Esophagus squamous epithelium (tissue), 5 donors: ENCODE measurements around the gene SWAP70. TPM values are rescaled to one million over a fixed set of nuclear protein-coding genes. Genes with fewer than 3 reads are reported as not detected.
"Not testable (repeated sequence)": the region's sequence is repeated elsewhere in the genome, so short reads cannot be mapped to it uniquely, and the experiment has no call there.

ENCODE experiments used
- DNase-seq: peaks from one replicate; lab custom pipeline; 2025; lab: John Stamatoyannopoulos, UW
- H3K27ac ChIP-seq, 4 donors: fragments of 200-600 bp; sonication (generic); one replicate each; pipeline ENCODE4 v1.5.1; 2016 to 2019; ENCODE audit warnings: mild to moderate bottlenecking in 1 of 4
- H3K27me3 ChIP-seq, 4 donors: fragments of 200-600 bp; sonication (generic); 1 replicate in 3 of 4; 2 replicates in 1 of 4; pipeline versions ENCODE4 v1.5.1 to v1.6.0; 2017 to 2021; ENCODE audit warnings: antibody characterized with exemption in 1 of 4
- H3K36me3 ChIP-seq, 3 donors: fragments of 200-600 bp; sonication (generic); one replicate each; pipeline ENCODE4 v1.5.1; 2016 to 2019
- H3K4me1 ChIP-seq, 3 donors: fragments of 200-600 bp; sonication (generic); one replicate each; pipeline ENCODE4 v1.5.1; 2017 to 2019
- H3K4me3 ChIP-seq, 4 donors: fragments of 200-600 bp; sonication (generic); 1 replicate in 3 of 4; 2 replicates in 1 of 4; pipeline ENCODE4 v1.5.1; 2016 to 2019; ENCODE audit warnings: mild to moderate bottlenecking in 2 of 4, moderate library complexity in 1 of 4
- H3K9me3 ChIP-seq, 3 donors: fragments of 200-600 bp; sonication (generic); one replicate each; pipeline ENCODE4 v1.5.1; 2016 to 2019
- POLR2A ChIP-seq, 4 donors: fragments of 450-650 bp; IDR thresholded peaks; one replicate each; pipeline ENCODE4 v1.6.1; 2017; ENCODE audit warnings: antibody characterized with exemption in 4 of 4, mild to moderate bottlenecking in 4 of 4, moderate library complexity in 3 of 4
- WGBS, 2 donors: methylation state at CpG; one replicate each; pipeline ENCODE4 v1.1.5; 2018; 5-methylcytosine and 5-hydroxymethylcytosine counted together
- intact Hi-C: fragments of 100-400 bp; cut with DNase I; formaldehyde crosslinking; loops from one replicate; pipeline ENCODE4 v1.15.0; 2022
- total RNA-seq, 4 donors: library from RNA; depleted of rRNA; stranded (reverse); fragments of >200 nt; gene quantifications; one replicate each; pipeline ENCODE4 v1.1.0, GENCODE V29; 2016
- TF ChIP-seq, protein P1 (sequence below), 6 experiments: fragments of 450-650 bp in 4 of 6; fragments of 200-600 bp in 2 of 6; sonication (generic) in 2 of 6; IDR thresholded peaks; one replicate each; pipeline ENCODE4 v1.5.1; 2016 to 2019; ENCODE audit warnings: antibody characterized with exemption in 6 of 6, mild to moderate bottlenecking in 4 of 6, moderate library complexity in 4 of 6
- donor health status: DM: yes; HTN: yes; CAD: no.

The SWAP70 gene
- total RNA-seq, 4 donors from 2014 or later, result 15.1 to 27.5 (median 17.7) TPM

DNA sequence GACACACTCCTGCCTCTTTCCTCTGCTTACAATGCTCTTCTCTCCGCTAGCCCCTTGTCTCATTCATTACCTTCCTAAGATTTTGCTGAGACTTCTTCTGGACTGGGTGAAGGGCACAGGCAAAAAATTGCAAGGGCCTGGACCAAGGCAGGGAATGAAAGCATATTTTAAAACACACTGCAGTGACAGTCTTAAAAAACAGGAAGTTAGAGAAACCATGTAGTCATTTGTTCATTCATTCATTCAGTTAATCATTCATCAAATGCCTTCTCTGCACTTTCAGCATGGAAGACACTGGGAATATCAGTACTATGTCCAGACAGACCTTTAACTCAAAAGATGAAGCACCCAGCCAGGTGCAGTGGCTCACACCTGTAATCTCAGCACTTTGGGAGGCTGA, 44.9 kb upstream of the SWAP70 start:
- H3K9me3 ChIP-seq, result no peaks in the 10 kb centered on the region
- WGBS, 2 donors, result 93 to 94% methylated on average over 1 of the region's 1 CpG
- no peak overlapping the region for H3K27ac ChIP-seq
- no peak for TF ChIP-seq POLR2A (IDR thresholded peaks at IDR 0.05)
- TF ChIP-seq, protein P1, sequence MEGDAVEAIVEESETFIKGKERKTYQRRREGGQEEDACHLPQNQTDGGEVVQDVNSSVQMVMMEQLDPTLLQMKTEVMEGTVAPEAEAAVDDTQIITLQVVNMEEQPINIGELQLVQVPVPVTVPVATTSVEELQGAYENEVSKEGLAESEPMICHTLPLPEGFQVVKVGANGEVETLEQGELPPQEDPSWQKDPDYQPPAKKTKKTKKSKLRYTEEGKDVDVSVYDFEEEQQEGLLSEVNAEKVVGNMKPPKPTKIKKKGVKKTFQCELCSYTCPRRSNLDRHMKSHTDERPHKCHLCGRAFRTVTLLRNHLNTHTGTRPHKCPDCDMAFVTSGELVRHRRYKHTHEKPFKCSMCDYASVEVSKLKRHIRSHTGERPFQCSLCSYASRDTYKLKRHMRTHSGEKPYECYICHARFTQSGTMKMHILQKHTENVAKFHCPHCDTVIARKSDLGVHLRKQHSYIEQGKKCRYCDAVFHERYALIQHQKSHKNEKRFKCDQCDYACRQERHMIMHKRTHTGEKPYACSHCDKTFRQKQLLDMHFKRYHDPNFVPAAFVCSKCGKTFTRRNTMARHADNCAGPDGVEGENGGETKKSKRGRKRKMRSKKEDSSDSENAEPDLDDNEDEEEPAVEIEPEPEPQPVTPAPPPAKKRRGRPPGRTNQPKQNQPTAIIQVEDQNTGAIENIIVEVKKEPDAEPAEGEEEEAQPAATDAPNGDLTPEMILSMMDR (IDR thresholded peaks at IDR 0.05), result no peak
- intact Hi-C loops, result no loop called here
- H3K27me3 ChIP-seq, result no peaks in the 10 kb centered on the region
- peaks cover 7 to 12% (median 8%) of the 10 kb centered on the region in 3 donors for H3K4me1 ChIP-seq
- DNase-seq, result no peak
- H3K36me3 ChIP-seq, result no peaks in the 10 kb centered on the region
- H3K4me3 ChIP-seq, result no peak overlapping the region

DNA sequence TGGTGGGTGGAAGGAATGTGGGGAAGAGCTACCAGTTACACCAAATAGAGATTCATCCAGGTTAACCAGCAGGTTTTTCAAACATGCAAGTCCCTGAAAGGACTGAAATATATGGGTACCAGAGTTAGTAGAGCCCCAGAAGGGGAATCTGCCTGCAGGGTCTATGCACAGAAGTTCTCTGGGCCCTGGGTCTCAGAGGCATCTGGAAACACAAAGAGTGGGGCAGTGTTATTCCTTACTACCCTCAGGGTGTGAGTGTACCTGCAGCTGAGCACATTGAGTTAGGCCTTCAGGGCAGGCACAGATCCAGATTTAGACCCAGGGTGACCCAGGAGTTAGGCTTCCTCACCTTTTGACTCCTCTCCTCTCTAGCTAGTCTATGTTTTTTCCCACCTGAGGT, 43.9 kb upstream of the SWAP70 start:
- H3K9me3 ChIP-seq, result no peaks in the 10 kb centered on the region
- no peaks in the 10 kb centered on the region for H3K36me3 ChIP-seq
- no peak for TF ChIP-seq POLR2A (IDR thresholded peaks at IDR 0.05)
- TF ChIP-seq, protein P1 (IDR thresholded peaks at IDR 0.05), result no peak
- no peaks in the 10 kb centered on the region for H3K27me3 ChIP-seq
- no peak for DNase-seq
- intact Hi-C loops, result no loop called here
- H3K4me3 ChIP-seq, result no peak overlapping the region
- peaks cover under 1 to 3% (median under 1%) of the 10 kb centered on the region in 3 donors for H3K4me1 ChIP-seq
- H3K27ac ChIP-seq, result no peak overlapping the region

DNA sequence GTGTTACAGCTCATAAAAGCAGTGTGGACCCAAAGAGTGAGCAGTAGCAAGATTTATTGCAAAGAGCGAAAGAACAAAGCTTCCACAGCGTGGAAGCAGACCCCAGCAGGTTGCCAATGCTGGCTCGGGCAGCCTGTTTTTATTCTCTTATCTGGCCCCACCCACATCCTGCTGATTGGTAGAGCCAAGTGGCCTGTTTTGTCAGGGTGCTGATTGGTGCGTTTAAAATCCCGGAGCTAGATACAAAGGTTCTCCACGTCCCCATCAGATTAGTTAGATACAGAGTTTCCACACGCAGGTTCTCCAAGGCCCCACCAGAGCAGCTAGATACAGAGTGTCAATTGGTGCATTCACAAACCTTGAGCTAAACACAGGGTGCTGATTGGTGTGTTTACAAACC, 41.5 kb upstream of the SWAP70 start:
- H3K9me3 ChIP-seq, DNase-seq, H3K27ac ChIP-seq, H3K4me1 ChIP-seq, H3K36me3 ChIP-seq, intact Hi-C loops, H3K27me3 ChIP-seq, H3K4me3 ChIP-seq: not testable (repeated sequence)
- 92 to 94% methylated on average over 5 to 7 of the region's 7 CpGs for WGBS, 2 donors

GRCh38 chr11:9623053-9623452, 40.8 kb upstream of the SWAP70 start:
- H3K9me3 ChIP-seq, intact Hi-C loops, H3K27me3 ChIP-seq, H3K36me3 ChIP-seq, H3K4me3 ChIP-seq, DNase-seq, H3K27ac ChIP-seq, H3K4me1 ChIP-seq: not testable (repeated sequence)
- WGBS, 2 donors, result no CpG with 5 or more reads among the region's 23 CpGs

DNA sequence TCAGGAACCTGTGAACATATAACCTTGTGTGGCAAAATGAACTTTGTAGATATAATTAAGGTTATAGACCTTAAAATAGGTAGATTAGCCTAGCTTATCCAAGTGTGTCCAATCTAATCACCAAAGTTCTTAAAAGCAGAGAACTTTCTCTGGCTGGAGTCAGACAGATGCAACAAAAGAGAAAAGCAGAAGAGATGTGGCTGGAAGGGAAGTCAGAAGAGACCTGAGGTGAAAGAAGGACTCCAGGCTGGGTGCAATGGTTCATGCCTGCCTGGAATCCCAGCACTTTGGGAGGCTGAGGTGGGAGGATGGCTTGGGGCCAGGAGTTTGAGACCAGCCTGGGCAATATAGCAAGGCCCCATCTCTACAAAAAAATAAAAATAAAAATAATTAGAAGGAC, 39.4 kb upstream of the SWAP70 start:
- H3K27ac ChIP-seq, result no peak overlapping the region
- H3K9me3 ChIP-seq, result no peaks in the 10 kb centered on the region
- H3K27me3 ChIP-seq, result no peaks in the 10 kb centered on the region
- H3K4me1 ChIP-seq, result peaks cover 0 to 8% (median 0%) of the 10 kb centered on the region in 3 donors
- no peak for TF ChIP-seq POLR2A (IDR thresholded peaks at IDR 0.05)
- TF ChIP-seq, protein P1 (IDR thresholded peaks at IDR 0.05), result no peak
- no peaks in the 10 kb centered on the region for H3K36me3 ChIP-seq
- no peak overlapping the region for H3K4me3 ChIP-seq
- no peak for DNase-seq
- intact Hi-C loops, result no loop called here

- Histone ChIP-seq H3K27ac (no peak overlapping the region), H3K4me3 (no peak overlapping the region), H3K9me3 (no peaks in the 10 kb centered on the region), H3K36me3 (no peaks in the 10 kb centered on the region), H3K4me1 (peaks cover 0 to 8% (median 0%) of the 10 kb centered on the region in 3 donors), H3K27me3 (no peaks in the 10 kb centered on the region)
- no peak for TF ChIP-seq POLR2A (IDR thresholded peaks at IDR 0.05)
- TF ChIP-seq, protein P1 (IDR thresholded peaks at IDR 0.05), result no peak
- no peak for DNase-seq
- intact Hi-C loops, result no loop called here
- WGBS, 2 donors, result 48 to 50% methylated on average over 6 of the region's 6 CpGs
Measured at GRCh38 chr11:9625162-9625561, 38.7 kb upstream of the SWAP70 start.
